Activated T-cell treated with anti-CD3 and anti-CD28 coated beads, Interleukin-2, amount 50 U/mL, for 72 hours (primary cell): ENCODE results near the gene BCL2L12. TPM values are rescaled to one million over a fixed set of nuclear protein-coding genes. Genes with fewer than 3 reads are reported as not detected.
A peak's percentile ranks its signal among the peaks of the same experiment; 100 is the strongest.
"Not testable (repeated sequence)": the region's sequence is repeated elsewhere in the genome, so short reads cannot be mapped to it uniquely, and the experiment has no call there.

Experiments used
- ATAC-seq, 2 donors: fragments of 150-1000 bp; cut with Tn5 transposase; replicated peaks in 1 of 2; 2 replicates each; pipeline ENCODE4 v1.10.0; 2021; ENCODE audit warnings: moderate library complexity in 2 of 2, mild to moderate bottlenecking in 1 of 2
- DNase-seq, 2 donors: peaks; one replicate each; pipeline ENCODE4 v3.0.0; 2021 to 2022; ENCODE audit warnings: mixed read lengths in 1 of 2
- H3K27ac Mint-ChIP-seq: one replicate; pipeline ENCODE4 v1.8.0; 2022; ENCODE audit warnings: mild to moderate bottlenecking, moderate library complexity, mixed read lengths
- H3K27me3 Mint-ChIP-seq: one replicate; pipeline ENCODE4 v1.8.0; 2022; ENCODE audit warnings: low read depth, mixed read lengths
- H3K36me3 Mint-ChIP-seq, 2 donors: one replicate each; pipeline ENCODE4 v1.8.0; 2022; ENCODE audit warnings: mixed read lengths in 2 of 2, mild to moderate bottlenecking in 1 of 2; ENCODE audit not compliant: insufficient read depth in 2 of 2
- H3K4me1 Mint-ChIP-seq: one replicate; pipeline ENCODE4 v1.8.0; 2022; ENCODE audit warnings: low read depth, mixed read lengths
- H3K4me3 Mint-ChIP-seq, 2 donors: one replicate each; pipeline ENCODE4 v1.8.0; 2022; ENCODE audit warnings: mild to moderate bottlenecking in 2 of 2, mixed read lengths in 2 of 2, moderate library complexity in 2 of 2
- H3K9me3 Mint-ChIP-seq, 2 donors: one replicate each; pipeline ENCODE4 v1.8.0; 2022; ENCODE audit warnings: mixed read lengths in 2 of 2
- total RNA-seq, 2 donors: library from RNA; stranded (reverse); gene quantifications; one replicate each; pipeline ENCODE4 v1.2.3, GENCODE V29; 2022

Gene BCL2L12, protein sequence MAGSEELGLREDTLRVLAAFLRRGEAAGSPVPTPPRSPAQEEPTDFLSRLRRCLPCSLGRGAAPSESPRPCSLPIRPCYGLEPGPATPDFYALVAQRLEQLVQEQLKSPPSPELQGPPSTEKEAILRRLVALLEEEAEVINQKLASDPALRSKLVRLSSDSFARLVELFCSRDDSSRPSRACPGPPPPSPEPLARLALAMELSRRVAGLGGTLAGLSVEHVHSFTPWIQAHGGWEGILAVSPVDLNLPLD
- total RNA-seq, result 10 to 100 TPM; 80.3 to 82.6 TPM

DNA sequence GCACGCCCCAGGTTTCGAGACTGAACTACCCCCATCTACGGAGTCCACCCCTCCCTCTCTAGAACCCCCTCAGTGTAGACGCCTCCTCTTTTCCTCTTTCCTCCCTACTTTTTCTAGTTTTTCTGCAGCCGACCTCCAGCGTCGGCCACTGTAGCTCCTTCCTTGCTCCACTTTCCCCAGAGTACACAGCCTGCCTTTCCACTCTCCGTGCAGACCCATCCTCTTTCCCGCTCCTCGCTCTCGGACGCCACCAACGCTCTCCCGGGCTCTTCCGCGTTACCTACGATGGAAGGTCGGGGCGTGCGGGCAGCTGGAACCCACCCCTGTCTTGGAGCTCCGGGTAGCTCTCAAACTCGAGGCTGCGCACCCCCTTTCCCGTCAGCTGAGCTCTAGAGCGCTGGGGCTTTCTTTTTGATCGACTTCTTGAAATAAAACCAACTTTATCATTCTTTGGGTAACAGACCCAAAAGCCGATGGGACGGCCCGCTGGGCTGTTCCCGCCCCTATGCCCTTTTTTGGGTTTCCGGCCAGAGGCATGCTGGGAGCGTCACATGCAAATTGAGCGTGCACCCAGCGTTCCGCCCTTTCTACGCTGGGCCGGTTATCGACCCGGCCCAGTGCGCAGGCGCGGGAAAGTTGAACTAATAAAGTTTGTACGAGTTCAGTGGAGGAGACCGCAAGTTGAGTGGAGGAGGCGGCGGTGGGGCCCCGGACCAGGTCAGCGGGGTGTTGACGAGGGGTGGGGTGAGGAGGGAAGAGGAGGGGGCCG lies at the start of gene BCL2L12, which contains the start of gene IRF3:
BCL2L12 (plus strand) TSS at position 583 of the 769 bp plus-strand sequence. CDS start 760 bp downstream, outside the sequence.
IRF3 (minus strand) TSS at position 507 of the 769 bp plus-strand sequence. CDS start 1,019 bp downstream, outside the sequence.
- peak within 1 kb of the TSS; percentile 91 for H3K27ac Mint-ChIP-seq
- peaks cover 0 to 15% of the 10 kb centered on the region in 2 donors for H3K36me3 Mint-ChIP-seq
- ATAC-seq (peak; percentile 86 to 87), DNase-seq (peak; percentile 99)
- peaks cover 40% of the 10 kb centered on the region for H3K4me1 Mint-ChIP-seq
- no peaks in the 10 kb centered on the region for H3K27me3 Mint-ChIP-seq
- no peaks in the 10 kb centered on the region for H3K9me3 Mint-ChIP-seq
- H3K4me3 Mint-ChIP-seq, result peak within 1 kb of the TSS; percentile 95 to 98

DNA sequence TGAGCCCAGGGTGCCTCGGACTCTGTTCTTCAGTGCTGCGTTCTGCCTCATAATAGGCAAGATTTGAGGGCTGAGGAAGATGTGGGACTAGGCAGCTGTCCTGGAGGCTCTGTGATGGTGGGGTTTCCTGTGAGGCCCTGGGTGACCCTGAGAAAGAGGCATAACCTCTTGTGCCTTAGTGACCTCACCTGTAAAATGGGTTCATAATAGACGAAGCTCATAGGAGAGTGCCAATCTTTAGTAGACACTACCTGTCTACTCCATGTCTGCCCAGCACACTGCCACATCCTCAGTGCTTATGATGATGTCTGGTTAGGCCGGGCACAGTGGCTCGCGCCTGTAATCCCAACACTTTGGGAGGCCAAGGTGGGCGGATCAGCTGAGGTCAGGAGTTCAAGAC lies 49.2 kb upstream of the BCL2L12 start:
- peaks cover 20% of the 10 kb centered on the region for H3K4me1 Mint-ChIP-seq
- no peak overlapping the region for H3K4me3 Mint-ChIP-seq
- DNase-seq (no peak), ATAC-seq (no peak)
- peaks cover 11 to 26% of the 10 kb centered on the region in 2 donors for H3K36me3 Mint-ChIP-seq
- H3K27me3 Mint-ChIP-seq, result no peaks in the 10 kb centered on the region
- no peaks in the 10 kb centered on the region for H3K9me3 Mint-ChIP-seq
- H3K27ac Mint-ChIP-seq, result no peak overlapping the region

DNA sequence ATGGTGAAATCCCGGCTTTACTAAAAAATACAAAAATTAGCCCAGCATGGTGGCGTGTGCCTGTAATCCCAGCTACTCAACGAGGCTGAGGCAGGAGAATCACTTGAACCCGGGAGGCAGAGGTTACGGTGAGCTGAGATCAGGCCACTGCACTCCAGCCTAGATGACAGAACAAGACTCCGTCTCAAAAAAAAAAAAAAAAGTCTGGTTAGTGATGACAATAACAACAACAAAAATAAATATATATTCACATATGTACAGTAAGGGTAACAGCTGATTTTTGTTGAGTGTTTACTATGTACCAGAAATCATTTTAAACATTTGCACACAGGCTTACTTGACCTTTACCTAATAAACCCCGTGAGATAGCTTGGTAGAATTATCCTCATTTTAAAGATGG lies 48.8 kb upstream of the BCL2L12 start:
- no peaks in the 10 kb centered on the region for H3K27me3 Mint-ChIP-seq
- H3K4me3 Mint-ChIP-seq, result no peak overlapping the region
- H3K27ac Mint-ChIP-seq, result no peak overlapping the region
- no peaks in the 10 kb centered on the region for H3K9me3 Mint-ChIP-seq
- peaks cover 20% of the 10 kb centered on the region for H3K4me1 Mint-ChIP-seq
- ATAC-seq (no peak), DNase-seq (no peak)
- peaks cover 11 to 27% of the 10 kb centered on the region in 2 donors for H3K36me3 Mint-ChIP-seq

DNA sequence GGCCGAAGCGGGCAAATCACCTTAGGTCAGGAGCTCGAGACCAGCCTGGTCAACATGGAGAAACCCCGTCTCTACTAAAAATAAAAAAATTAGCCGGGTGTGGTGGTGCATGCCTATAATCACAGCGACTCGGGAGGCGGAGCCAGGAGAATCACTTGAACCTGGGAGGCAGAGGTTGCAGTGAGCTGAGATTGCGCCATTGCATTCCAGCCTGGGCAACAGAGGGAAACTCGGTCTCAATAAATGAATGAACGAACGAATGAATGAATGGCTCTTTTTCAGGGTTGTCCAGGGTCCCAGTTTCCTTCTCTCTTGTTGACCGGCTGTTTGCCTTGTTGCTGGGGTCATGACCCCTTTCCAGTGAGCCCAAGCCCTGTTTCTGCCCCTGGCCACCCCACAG lies 47.9 kb upstream of the BCL2L12 start:
- not testable (repeated sequence) for H3K9me3 Mint-ChIP-seq, H3K27me3 Mint-ChIP-seq, H3K4me3 Mint-ChIP-seq, H3K27ac Mint-ChIP-seq, DNase-seq, ATAC-seq
- Mint-ChIP-seq H3K36me3 (peaks cover 11 to 29% of the 10 kb centered on the region in 2 donors), H3K4me1 (peaks cover 20% of the 10 kb centered on the region)

DNA sequence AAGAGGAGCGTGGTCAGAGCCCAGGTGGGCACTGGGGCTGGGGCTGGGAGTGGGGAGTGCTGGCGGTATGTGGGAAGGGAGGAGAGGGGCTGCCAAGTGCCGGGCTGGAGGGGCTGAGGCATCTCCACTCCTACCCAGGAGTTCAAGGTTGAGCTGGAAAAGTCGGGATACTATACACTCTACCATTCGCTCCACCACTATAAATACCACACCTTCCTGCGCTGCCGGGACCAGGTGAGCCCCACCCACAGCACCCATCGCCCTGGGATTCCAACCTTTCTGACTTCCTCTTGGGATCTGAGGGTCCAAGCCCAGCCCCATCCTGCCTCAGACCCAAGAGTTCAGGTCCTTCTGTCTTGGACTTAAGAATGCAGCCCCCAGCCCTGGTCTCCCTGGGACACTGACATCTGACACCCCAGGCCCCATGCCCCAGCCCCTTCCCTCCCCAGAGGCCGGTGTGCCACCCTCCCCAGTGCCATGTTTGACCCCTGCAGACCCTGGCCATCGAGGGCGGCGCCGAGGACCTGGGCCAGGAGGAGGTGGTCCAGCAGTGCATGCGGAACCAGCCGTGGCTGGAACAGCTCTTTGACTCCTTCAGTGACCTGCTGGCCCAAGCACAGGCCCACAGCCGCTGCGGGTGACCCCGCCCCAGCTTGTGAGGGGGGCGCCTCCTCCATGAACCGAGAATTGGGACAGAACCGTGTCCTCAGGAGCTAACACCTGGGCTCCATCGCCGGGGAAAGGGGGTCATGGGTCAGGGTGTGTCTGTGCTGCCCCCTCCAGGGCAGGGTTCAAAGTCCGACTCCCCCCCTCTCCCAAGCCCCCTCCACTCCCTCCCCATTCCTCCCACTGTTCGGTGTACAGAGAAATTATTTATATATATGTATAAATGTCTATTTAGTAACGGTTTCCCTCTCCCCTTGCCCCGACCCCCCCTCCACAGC lies 40.5 kb upstream of the BCL2L12 start:
- H3K27me3 Mint-ChIP-seq, result no peaks in the 10 kb centered on the region
- H3K9me3 Mint-ChIP-seq, result no peaks in the 10 kb centered on the region
- H3K27ac Mint-ChIP-seq, result no peak overlapping the region
- no peak for ATAC-seq
- H3K4me1 Mint-ChIP-seq, result no peaks in the 10 kb centered on the region
- no peak for DNase-seq
- no peak overlapping the region for H3K4me3 Mint-ChIP-seq
- H3K36me3 Mint-ChIP-seq, result peaks cover 0 to 14% of the 10 kb centered on the region in 2 donors

DNA sequence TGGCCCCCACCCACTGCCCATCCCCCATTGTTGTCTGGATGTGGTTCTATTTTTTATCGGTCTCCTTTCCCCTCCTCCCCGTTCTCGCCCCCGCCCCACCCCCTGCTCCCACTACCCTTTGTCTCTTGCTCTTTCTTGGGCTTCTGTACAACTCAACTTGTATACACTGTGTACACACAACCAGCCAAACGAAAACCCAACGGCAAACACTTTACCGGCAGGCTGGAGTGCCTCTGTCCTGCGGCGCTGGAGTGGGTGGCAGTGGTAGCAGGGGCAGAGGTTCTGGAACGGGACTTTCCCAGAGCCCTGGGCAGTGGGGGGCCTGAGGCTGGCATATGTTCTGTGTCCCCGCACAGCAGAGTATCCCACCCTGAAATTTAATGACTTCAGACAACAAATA lies 39.5 kb upstream of the BCL2L12 start:
- H3K4me1 Mint-ChIP-seq, result no peaks in the 10 kb centered on the region
- no peaks in the 10 kb centered on the region for H3K9me3 Mint-ChIP-seq
- H3K36me3 Mint-ChIP-seq, result peaks cover 0 to 14% of the 10 kb centered on the region in 2 donors
- H3K27me3 Mint-ChIP-seq, result no peaks in the 10 kb centered on the region
- ATAC-seq, result no peak
- no peak for DNase-seq
- H3K27ac Mint-ChIP-seq, result no peak overlapping the region
- no peak overlapping the region for H3K4me3 Mint-ChIP-seq

DNA sequence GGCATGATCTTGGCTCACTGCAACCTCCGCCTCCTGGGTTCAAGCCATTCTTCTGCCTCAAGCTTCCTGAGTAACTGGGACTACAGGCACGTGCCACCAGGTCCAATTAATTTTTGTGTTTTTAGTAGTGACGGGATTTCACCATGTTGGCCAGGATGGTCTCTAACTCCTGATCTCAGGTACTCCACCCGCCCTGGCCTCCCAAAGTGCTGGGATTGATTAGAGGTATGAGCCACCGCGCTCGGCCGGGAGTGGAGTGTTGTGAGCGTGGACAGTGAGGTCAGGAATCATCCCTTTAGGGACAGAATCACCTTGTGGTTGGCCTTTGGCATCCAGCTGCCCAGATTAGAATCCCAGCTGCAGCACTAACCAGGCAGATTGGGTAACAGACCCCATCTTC lies 36.1 kb upstream of the BCL2L12 start:
- no peak overlapping the region for H3K4me3 Mint-ChIP-seq
- H3K27ac Mint-ChIP-seq, result no peak overlapping the region
- no peaks in the 10 kb centered on the region for H3K9me3 Mint-ChIP-seq
- peaks cover 0 to 11% of the 10 kb centered on the region in 2 donors for H3K36me3 Mint-ChIP-seq
- H3K27me3 Mint-ChIP-seq, result no peaks in the 10 kb centered on the region
- DNase-seq, result no peak
- no peak for ATAC-seq
- H3K4me1 Mint-ChIP-seq, result no peaks in the 10 kb centered on the region

DNA sequence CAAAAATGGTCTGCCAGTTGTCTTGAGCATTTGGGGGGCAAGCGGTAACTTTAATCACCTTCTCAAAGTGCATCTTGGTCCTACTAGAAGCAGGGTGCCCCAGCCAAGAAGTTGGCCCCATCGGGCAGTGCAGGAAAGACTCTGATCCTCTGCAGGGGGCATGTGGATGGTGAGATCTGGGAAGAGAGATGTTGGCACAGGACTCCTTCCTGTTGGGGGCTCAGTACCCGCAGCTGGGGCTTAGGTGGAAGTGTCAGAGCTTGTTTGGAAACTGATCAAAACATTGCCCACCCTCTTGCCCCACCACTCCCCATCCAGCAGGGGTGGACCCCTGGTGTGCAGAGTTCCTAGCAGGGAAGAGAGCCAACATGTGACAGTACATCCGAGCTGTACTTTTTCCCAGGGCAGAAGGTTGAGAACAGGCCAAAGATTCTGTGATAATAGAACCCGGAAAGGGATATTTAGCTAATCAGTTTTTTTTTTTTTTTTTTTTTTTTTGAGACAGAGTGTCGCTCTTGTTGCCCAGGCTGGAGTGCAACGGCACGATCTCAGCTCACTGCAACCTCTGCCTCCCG lies 34.6 kb upstream of the BCL2L12 start:
- Mint-ChIP-seq H3K27ac (no peak overlapping the region), H3K27me3 (no peaks in the 10 kb centered on the region)
- no peak for ATAC-seq

DNA sequence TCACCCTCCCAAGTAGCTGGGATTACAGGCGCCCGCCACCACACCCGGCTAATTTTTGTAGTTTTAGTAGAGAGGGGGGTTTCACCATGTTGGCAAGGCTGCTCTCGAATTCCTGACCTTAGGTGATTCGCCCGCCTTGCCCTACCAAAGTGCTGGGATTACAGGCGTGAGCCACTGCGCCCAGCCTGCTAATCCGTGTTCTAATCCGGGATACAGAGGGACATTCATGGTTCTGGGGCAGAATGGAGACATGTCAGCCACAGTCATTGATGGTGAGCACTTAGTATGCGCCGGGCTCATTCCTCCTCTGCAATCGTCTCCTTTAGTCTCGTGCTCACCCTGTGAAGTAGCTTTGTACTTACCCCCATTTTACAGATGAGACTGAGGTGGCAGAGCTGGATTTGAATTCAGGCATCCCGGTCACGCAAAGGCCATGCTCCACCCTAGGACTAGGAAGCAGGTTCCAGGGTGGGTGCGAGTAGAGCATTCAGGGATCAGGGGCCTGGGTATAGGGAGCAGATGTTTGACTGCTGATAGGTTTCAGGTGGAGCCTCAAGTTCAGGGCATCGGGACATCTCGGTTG lies 34.0 kb upstream of the BCL2L12 start:
- no peak for DNase-seq
- Mint-ChIP-seq H3K27ac (no peak overlapping the region), H3K27me3 (no peaks in the 10 kb centered on the region), H3K4me1 (peaks cover 10% of the 10 kb centered on the region), H3K36me3 (peaks cover 0 to 8% of the 10 kb centered on the region in 2 donors), H3K9me3 (no peaks in the 10 kb centered on the region), H3K4me3 (no peak overlapping the region)
- ATAC-seq, result no peak

More for the DNA sequence above, 34.6 kb upstream of the BCL2L12 start:
- no peak overlapping the region for H3K4me3 Mint-ChIP-seq
- DNase-seq, result no peak
- peaks cover 9% of the 10 kb centered on the region for H3K4me1 Mint-ChIP-seq
- no peaks in the 10 kb centered on the region for H3K9me3 Mint-ChIP-seq
- H3K36me3 Mint-ChIP-seq, result peaks cover 0 to 9% of the 10 kb centered on the region in 2 donors

DNA sequence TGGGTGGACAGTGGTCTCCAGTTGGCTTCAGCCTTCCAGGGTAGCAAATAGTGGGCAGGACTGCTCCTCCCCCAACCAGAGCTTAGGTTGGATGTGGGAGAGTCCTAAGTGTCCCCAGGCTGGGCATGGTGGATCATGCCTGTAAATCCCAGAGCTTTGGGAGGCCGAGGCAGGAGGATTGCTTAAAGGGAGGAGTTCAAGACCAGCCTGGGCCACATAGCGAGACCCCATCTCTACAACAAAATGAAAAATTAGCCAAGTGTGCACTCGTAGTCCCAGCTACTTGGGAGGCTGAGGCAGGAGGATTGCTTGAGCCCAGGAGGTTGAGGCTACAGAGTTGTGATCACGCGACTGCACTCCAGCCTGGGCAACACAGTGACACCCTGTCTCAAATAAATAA lies 33.2 kb upstream of the BCL2L12 start:
- H3K4me3 Mint-ChIP-seq, result no peak overlapping the region
- H3K27me3 Mint-ChIP-seq, result no peaks in the 10 kb centered on the region
- DNase-seq (no peak), ATAC-seq (no peak)
- peaks cover 0 to 5% of the 10 kb centered on the region in 2 donors for H3K36me3 Mint-ChIP-seq
- H3K27ac Mint-ChIP-seq, result no peak overlapping the region
- peaks cover 11% of the 10 kb centered on the region for H3K4me1 Mint-ChIP-seq
- H3K9me3 Mint-ChIP-seq, result no peaks in the 10 kb centered on the region

DNA sequence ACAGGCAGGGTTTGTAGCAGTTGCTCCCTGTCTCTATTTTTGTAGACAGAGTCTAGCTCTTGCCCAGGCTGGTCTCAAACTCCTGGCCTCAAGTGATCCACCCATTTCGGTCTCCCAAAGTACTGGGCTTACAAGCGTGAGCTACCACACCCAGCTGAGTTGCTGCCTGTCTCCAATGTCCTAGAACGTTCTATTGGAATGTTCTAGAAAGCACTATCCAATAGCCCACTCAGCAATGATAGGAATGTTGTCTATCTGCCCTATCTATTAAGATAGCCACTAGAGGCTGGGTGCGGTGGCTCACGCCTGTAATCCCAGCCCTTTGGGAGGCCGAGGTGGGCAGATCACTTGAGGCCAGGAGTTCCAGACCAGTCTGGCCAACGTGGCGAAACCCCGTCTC lies 32.5 kb upstream of the BCL2L12 start:
- not testable (repeated sequence) for H3K27me3 Mint-ChIP-seq, ATAC-seq

DNA sequence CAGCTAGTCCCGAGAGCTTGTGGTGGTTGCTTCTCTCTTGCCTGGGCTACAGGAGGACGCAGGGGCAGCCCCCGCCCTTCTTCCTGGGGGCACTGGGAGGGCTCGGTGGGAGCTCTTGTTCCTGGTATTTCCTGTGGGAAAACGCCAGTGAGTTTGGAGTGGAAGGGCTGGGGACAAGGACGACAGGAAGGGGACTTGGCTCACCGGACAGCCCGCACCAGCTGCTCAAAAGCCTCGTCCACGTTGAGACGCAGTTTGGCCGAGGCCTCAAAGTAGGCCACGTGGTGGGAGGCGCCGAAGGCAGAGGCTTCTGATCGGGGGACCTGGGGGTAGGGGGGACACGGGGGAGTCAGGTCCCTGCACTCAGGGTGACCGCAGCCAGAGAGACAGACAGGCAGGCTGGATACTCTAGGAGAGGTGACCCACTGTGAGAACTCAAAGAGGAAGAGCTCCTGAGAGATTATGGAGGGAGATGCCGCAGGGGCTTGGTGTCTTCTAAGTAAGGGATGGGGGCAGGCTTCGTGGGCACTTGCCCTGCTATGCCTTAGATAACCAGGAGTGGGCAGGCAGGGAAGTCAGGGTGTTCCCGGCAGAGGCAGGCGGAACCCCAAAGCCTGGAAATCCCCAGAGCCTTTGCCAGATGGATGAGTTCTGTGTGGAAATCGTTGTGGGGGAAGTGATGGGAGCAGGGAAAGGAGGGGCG lies 30.1 kb upstream of the BCL2L12 start:
- Mint-ChIP-seq H3K9me3 (no peaks in the 10 kb centered on the region), H3K27me3 (peaks cover 6% of the 10 kb centered on the region), H3K36me3 (peaks cover 0 to under 1% of the 10 kb centered on the region in 2 donors), H3K4me1 (peaks cover 37% of the 10 kb centered on the region), H3K4me3 (no peak overlapping the region), H3K27ac (no peak overlapping the region)
- ATAC-seq (no peak), DNase-seq (no peak)

More for the DNA sequence above, 32.5 kb upstream of the BCL2L12 start:
- H3K9me3 Mint-ChIP-seq, DNase-seq, H3K36me3 Mint-ChIP-seq, H3K4me3 Mint-ChIP-seq, H3K27ac Mint-ChIP-seq: not testable (repeated sequence)
- peaks cover 18% of the 10 kb centered on the region for H3K4me1 Mint-ChIP-seq
